Stomach smooth muscle (tissue), 2 donors: ENCODE results near the gene DMRT3.
A peak's percentile ranks its signal among the peaks of the same experiment; 100 is the strongest.

Experiments
- H3K27ac ChIP-seq: one replicate; pipeline ENCODE4 v1.7.0; 2013; ENCODE audit warnings: mild to moderate bottlenecking, low read length, inconsistent platforms
- H3K27me3 ChIP-seq, 2 donors: one replicate each; pipeline ENCODE4 v1.7.0; 2013; ENCODE audit warnings: low read length in 2 of 2; ENCODE audit not compliant: insufficient read depth in 2 of 2, control insufficient read depth in 1 of 2
- H3K36me3 ChIP-seq, 2 donors: one replicate each; pipeline ENCODE4 v1.7.0; 2013; ENCODE audit warnings: low read length in 2 of 2; ENCODE audit not compliant: control insufficient read depth in 2 of 2, insufficient read depth in 2 of 2
- H3K4me1 ChIP-seq: one replicate; pipeline ENCODE4 v1.7.0; 2013; ENCODE audit warnings: low read length; ENCODE audit not compliant: control insufficient read depth, insufficient read depth
- H3K4me3 ChIP-seq, 2 donors: one replicate each; pipeline ENCODE4 v1.7.0; 2013; ENCODE audit warnings: low read length in 2 of 2
- H3K9ac ChIP-seq, 2 donors: one replicate each; pipeline ENCODE4 v1.7.0; 2013; ENCODE audit warnings: low read length in 2 of 2, mild to moderate bottlenecking in 1 of 2
- H3K9me3 ChIP-seq, 2 donors: one replicate each; pipeline ENCODE4 v1.7.0; 2013; ENCODE audit warnings: low read length in 2 of 2; ENCODE audit not compliant: control insufficient read depth in 2 of 2
- donor health status: healthy.
- donor health status: Pancreatic carcinoma.

DMRT3 gene

DNA sequence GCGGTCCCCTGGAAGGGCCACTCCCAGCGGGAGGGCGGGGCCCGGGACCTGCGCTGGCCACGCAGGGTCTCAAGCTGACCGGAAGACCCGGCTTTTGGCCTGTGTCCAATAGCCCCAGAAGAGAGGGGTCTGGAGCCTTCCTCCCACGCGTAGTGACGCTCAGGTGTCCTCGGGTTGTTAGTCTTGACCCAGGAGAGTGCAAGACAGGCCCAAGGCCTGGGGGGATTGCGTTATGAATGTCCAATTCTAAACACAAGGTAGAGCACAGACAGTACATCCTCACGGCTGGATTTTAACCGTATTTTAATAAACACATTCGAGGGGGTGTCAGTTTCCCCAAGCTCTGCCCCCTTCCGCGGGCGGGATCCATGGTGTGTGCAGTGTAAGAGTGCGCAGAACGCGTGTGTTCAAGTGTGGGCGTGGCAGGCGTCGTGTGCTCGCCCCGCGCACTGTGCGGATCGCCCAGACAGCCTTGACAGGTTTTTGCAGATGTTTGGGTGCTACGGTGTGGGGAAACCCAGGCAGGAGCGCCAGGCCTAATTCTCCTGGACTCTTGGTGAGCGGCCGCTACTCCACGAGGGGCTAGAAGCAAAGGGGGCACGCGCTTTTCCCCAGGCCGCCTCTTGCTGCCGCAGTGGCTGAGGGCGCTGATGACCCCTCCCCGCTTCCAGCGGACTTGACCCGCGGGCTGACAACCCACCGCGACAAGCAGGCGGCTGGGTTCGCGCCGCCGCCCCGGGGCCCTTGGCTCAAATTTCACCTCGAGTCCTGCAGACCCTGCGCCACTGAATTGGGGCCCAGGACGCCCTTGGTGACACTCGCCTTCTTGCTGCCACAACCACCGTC is 6.1 kb upstream of the DMRT3 start:
- Histone ChIP-seq H3K9ac (no peak overlapping the region), H3K36me3 (no peaks in the 10 kb centered on the region), H3K9me3 (no peaks in the 10 kb centered on the region), H3K4me1 (peaks cover 30% of the 10 kb centered on the region), H3K27me3 (peaks cover 83 to 96% of the 10 kb centered on the region in 2 donors), H3K27ac (no peak overlapping the region), H3K4me3 (no peak overlapping the region)

DNA sequence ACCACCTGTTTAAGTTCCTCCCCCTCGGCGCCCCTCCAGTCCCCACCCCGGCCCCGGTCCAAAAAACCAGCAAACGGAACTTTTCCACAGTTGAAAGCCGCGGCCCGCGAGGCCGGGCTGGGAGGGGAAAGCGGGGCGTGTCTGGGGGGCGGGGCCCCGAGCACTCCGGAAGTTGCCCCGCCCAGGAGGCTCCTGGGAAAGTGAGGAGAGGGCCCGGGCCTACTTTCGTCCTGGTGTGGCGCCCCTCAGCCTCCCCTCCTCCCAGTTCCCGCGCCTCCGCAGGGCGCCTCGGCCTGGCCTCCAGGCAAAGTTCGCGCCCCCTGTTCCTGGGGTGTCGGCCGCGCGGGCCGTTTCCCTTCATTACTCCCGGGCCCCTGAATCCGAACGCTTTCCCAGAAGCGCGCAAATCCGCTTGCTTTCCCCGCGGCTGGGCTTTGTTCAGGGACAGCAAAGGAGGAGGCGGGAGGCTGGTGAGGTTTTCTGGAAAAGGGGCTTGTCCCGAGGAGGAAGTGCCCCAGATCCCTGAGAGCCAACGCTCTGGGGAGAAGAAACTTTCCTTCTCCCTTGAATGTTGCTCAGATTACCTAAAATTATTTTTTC is 4.5 kb upstream of the DMRT3 start:
- Histone ChIP-seq H3K4me3 (peak overlapping the region; percentile 32 to 59), H3K9ac (no peak overlapping the region), H3K27ac (no peak overlapping the region), H3K9me3 (no peaks in the 10 kb centered on the region), H3K27me3 (peaks cover 84 to 100% of the 10 kb centered on the region in 2 donors), H3K36me3 (no peaks in the 10 kb centered on the region), H3K4me1 (peaks cover 36% of the 10 kb centered on the region)

DNA sequence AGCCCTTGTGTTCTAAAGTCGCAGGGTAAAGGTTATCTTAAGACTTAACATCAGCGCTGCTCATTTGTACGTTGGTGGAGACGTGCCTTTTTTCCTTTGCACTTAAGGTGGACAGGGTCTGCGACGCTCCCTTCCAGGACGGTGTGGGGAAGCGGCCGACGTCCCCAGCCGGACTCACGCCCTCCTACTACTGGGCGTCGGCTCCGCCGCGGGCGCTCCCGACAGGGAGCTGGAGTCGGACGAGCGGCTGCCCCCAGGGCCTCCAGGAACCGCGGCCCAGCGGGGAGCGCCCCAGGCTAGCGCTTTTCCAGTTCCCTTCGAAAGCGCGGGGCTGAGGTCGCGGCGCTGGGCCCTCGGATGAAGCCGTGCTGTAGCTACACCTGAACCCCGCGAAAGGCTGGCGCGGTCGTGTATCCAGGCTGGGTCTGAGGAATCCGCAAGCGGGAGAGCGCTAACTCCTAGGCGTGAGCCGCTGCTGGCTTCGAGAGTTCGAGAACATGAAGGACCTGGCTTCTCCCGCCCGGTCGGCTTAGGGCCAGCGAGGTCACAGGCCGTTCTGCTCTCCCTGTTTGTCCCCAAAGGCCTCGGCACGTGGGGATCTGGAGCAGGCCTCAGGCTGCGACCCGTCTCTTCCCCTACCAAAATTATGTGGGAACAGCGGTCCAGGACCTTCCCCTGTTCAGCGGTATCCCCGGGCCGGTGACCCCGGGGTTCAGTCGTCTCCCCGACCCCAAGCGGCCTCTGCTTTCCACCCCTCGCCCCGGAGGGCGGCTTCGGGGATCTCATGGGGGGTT is 3.8 kb upstream of the DMRT3 start:
- peaks cover 37% of the 10 kb centered on the region for H3K4me1 ChIP-seq
- peak overlapping the region; percentile 32 to 59 for H3K4me3 ChIP-seq
- peaks cover 80 to 98% of the 10 kb centered on the region in 2 donors for H3K27me3 ChIP-seq
- H3K36me3 ChIP-seq = no peaks in the 10 kb centered on the region
- H3K9ac ChIP-seq = no peak overlapping the region
- no peaks in the 10 kb centered on the region for H3K9me3 ChIP-seq
- no peak overlapping the region for H3K27ac ChIP-seq

DNA sequence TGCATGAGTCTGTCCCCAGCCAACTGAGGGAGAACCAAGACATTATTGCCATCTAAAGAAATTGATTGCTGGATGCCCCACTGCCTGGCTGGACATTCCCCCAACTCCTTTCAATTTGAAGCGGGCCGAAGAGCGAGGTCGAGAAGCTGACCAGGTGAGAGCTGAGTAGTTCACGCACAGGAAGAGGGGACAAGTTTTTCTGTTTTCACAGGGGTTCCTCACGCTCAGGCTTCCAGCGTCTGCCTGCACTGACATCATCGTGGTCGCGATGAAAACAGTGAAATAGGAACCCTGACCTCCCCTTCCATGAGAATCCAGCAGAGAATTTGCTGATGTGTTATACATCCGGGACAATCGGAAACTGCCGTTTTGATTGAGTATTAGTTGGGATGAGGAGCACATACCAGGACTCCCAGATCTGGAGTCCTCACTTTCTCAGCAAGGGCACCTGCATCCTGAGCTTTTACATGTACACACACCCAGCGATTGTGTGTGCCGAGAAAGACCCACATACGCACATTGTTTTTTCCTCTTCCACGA is 3.1 kb upstream of the DMRT3 start:
- H3K9ac ChIP-seq = no peak overlapping the region
- peaks cover 37% of the 10 kb centered on the region for H3K4me1 ChIP-seq
- H3K9me3 ChIP-seq = no peaks in the 10 kb centered on the region
- H3K27ac ChIP-seq = no peak overlapping the region
- H3K36me3 ChIP-seq = no peaks in the 10 kb centered on the region
- no peak overlapping the region for H3K4me3 ChIP-seq
- H3K27me3 ChIP-seq = peaks cover 82 to 98% of the 10 kb centered on the region in 2 donors

DNA sequence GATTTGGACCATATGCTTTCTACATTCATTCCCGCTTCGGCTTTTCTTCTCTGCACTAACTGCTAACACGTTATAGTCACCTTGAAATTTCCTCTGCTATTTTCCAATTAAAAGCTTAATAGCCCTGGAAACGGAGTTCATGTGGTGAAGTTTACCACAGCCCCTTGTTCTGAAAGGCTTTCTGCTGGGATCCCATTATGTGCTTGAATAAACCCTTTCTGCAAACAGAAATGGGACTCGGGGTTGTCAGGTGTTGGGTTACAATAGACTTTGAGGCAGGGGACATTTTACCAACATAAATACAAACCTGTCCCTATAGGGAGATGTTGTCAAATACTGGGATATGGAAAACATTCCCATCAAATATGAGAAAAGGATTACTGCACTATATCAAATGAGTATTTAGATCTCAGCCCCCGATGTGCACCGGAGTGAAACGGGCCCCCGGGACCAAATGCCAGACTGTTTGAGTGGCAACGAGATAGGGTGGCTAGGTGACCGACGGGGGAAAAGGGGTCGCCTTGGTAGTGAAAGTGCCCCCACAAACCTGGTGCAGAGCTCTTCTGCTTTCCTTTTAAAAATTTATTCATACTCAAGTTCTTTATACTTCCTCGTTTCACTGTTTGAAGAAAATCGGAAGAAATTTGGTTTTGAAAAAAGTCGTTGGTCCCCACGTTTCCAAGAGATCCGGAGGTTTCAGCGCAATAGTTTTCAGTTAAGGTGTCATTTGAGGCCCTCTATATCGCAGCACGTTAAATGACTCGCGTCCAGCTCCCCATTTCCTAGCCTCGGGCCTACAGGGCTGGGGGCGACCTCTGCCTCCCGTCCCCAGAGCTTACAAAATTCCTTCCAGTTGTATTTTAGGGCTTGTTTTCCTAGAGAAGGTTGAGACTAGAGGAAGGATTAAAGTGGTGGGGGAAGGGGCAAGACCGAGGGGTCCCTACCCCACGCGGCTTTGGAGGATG is 2.1 kb upstream of the DMRT3 start:
- Histone ChIP-seq H3K4me1 (peaks cover 36% of the 10 kb centered on the region), H3K36me3 (no peaks in the 10 kb centered on the region), H3K9ac (no peak overlapping the region), H3K27ac (no peak overlapping the region), H3K4me3 (no peak overlapping the region), H3K9me3 (no peaks in the 10 kb centered on the region), H3K27me3 (peaks cover 83 to 98% of the 10 kb centered on the region in 2 donors)

DNA sequence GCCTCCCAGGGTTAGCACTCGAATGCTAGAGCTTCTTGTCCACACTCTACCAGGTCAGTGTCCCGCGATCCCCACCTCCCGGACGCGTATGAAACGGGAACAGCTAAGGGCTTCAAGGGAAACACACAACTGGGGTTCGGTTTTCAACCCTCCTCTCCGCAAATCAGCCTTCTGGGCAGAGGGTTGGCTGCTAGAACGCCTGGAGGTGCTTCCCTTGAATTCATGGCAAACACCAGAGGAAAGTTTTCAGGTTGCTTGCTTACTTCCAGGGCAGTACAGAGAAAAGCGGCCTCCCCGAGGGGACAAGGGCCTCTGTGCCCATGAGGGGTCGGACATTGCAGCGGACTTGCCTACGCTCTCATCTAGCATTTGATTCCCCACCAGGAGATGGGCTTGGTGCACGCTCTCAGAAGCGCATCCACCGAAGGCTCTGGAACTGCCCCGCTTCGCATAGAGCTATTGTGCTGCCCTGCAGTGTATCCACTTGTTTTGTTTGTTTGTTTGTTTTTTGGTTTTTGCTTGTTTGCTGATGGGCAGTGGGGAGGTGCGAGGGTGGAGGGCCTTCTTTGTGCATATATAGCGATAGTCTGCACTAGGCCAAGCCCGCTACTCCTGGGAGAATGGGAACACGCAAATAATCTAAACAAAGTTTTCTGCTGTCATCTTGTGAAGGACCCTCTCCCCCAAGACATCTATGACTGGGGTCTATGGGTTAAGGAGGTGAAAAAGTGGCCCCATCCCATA is 1.3 kb upstream of the DMRT3 start:
- Histone ChIP-seq H3K27me3 (peaks cover 77 to 98% of the 10 kb centered on the region in 2 donors), H3K9ac (no peak overlapping the region), H3K4me3 (no peak overlapping the region), H3K4me1 (peaks cover 28% of the 10 kb centered on the region), H3K36me3 (no peaks in the 10 kb centered on the region), H3K9me3 (no peaks in the 10 kb centered on the region), H3K27ac (no peak overlapping the region)

DNA sequence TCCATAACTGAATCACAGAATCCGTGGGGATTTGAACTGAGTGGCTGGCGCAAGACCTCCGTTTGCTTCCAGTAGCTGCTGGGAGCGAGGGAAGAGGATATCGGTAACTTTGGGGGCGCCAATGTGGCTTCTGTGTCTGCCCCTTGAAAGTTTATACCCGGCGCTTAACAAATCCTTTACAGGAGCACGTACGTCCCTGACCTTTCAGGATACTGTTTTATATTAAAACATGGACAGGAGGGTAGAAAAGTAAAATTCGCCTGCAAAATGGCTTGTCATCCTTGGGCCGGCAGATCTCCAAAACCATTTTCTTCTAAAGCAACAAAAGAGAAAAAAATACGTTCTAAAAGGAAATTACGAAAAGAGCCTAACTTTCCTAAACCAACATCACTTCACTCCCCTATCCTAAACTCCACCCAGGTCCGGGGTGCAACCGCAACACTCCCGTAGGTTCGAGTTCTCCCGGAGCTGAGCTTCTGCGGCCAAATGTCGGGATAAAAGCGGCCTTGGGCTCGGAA is 656 bp upstream of the DMRT3 start:
- no peak overlapping the region for H3K4me3 ChIP-seq
- H3K27ac ChIP-seq = no peak overlapping the region
- H3K27me3 ChIP-seq = peaks cover 74 to 95% of the 10 kb centered on the region in 2 donors
- H3K4me1 ChIP-seq = peaks cover 24% of the 10 kb centered on the region
- H3K9ac ChIP-seq = no peak overlapping the region
- H3K9me3 ChIP-seq = no peaks in the 10 kb centered on the region
- no peaks in the 10 kb centered on the region for H3K36me3 ChIP-seq

DNA sequence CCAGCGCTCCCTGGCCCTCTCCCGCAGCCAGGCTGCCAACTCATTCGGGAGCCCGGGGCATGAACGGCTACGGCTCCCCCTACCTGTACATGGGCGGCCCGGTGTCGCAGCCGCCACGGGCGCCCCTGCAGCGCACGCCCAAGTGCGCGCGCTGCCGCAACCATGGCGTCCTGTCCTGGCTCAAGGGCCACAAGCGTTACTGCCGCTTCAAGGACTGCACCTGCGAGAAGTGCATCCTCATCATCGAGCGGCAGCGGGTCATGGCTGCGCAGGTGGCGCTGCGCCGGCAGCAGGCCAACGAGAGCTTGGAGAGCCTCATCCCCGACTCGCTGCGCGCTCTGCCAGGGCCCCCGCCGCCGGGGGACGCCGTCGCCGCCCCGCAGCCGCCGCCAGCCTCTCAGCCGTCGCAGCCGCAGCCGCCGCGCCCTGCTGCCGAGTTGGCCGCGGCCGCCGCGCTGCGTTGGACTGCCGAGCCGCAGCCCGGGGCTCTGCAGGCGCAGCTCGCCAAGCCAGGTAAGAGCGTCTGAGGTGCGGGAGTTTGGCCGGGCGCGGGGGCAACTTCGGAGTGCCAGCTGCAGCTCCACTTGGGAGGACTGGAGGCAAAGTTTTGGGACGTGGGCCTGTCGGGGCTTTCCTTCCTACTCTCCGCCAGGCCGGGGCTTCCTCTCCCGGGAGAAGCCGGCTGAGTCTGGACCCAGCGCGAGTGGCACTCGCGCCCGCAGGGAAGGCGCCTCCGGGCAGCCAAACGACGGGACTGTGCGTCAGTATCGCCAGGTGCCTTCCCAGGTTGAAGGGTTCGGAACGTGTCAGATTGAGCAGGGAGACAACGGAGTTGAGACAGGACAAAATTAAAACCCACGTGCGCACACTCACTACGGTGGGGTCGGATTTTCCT is 735 bp downstream of the DMRT3 start:
- H3K9ac ChIP-seq = no peak overlapping the region
- H3K4me1 ChIP-seq = peaks cover 20% of the 10 kb centered on the region
- peaks cover 78 to 95% of the 10 kb centered on the region in 2 donors for H3K27me3 ChIP-seq
- peak overlapping the region in 1 of 2 donors; percentile 29 for H3K4me3 ChIP-seq
- H3K27ac ChIP-seq = no peak overlapping the region
- H3K36me3 ChIP-seq = no peaks in the 10 kb centered on the region
- no peaks in the 10 kb centered on the region for H3K9me3 ChIP-seq
